GM04503 (cell line): ENCODE measurements around the gene FLII.

ENCODE experiments used
- DNase-seq: peaks from one replicate; pipeline ENCODE4 v3.0.0-alpha.2; 2012; ENCODE audit warnings: low read depth

FLII gene

DNA sequence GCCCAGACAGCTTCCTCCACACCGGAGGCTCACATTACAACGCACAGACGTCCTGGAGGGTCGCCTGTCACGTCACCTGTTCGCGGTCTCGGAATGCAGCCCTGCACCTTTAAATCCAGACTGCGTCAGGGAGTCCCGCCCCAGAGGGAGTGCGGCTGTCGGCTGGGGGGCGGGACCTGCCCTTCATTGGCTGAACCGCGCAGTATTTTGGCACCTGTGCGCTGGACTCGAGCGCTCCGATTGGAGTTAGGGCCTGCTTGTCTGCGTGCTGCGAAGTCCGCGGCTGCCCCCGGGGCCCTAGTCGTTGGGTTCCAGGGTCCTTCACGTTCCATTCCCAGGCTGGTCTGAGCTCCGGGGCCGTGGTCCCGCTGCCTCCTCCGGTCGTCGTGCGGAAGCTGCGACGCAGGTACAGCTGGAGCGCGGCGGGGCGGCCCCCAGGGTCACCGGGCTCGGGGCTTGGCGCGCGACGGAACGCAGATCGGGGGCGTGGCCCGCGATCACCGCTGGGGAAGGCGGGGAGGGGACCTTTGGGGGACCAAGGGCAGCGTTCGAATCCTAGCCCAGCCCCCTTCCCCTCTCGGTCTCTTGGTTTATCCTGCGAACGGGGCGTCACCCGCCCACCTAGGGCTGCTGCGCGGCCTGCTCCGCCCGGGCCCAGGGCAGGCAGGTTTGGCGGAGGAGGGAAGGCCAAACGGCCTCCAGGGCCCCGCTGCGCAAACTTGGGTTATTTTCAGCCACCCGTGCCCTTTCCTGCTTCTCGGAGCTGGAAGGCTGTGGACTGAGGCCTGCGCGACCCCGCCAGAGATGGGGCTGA lies 2.0 kb upstream of the FLII start, which contains the start of gene MIEF2:
Gene MIEF2 (plus strand): TSS at position 331 of the 814 bp plus-strand sequence. CDS start 2,059 bp downstream, outside the sequence.
- DNase-seq, result peak; percentile 65

DNA sequence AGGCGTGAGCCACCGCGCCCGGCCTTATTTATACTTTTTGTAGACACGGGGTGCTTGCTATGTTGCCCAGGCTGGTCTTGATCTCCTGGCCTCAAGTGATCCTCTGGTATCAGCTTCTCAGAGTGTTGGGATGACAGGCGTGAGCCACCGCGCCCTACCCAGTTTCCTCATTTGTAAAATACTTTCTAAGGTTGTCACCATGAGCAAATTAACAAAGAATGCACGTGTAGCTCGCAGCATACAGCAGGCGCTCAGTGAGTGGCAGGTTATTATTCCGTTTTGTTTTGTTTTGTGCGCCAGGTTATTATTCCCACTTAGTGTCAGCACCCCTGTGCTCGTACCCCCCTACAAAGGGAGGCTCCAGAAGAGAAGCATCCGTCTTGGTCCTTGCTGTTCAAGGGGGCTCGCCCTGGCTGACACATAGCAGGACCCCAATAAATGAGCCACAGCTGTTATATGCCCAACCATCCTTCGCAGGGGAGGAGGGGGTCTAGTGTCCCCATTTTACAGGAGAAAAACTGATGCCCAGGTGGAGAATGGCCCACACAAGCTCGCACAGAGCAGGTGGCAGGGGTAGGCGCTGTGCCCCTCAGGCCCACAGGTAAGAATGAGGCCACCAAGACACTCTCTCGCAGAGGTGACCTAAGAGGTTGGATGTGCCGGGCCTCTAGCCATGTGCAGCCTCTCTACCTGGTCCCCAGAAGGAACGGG lies 1.2 kb upstream of the FLII start:
- DNase-seq, result no peak

DNA sequence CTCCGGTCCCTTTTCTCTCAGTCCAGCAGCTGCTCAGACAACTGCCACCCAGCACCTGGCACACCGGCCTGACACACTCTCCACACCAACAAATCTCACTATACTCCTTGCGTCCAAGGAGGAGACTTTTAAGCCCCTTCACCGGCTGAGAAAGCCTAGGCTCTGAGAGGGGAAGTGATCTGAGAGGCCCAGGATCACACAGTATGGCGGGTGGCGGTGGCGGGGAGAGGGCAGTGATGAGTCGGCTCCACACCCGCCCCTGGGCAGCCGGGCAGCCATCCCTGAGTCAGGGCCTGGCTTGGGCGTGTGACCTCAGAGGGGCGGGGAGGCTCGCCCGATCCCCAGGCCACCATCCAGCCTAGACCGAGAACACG lies 569 bp downstream of the FLII start:
- DNase-seq, result peak; percentile 45

DNA sequence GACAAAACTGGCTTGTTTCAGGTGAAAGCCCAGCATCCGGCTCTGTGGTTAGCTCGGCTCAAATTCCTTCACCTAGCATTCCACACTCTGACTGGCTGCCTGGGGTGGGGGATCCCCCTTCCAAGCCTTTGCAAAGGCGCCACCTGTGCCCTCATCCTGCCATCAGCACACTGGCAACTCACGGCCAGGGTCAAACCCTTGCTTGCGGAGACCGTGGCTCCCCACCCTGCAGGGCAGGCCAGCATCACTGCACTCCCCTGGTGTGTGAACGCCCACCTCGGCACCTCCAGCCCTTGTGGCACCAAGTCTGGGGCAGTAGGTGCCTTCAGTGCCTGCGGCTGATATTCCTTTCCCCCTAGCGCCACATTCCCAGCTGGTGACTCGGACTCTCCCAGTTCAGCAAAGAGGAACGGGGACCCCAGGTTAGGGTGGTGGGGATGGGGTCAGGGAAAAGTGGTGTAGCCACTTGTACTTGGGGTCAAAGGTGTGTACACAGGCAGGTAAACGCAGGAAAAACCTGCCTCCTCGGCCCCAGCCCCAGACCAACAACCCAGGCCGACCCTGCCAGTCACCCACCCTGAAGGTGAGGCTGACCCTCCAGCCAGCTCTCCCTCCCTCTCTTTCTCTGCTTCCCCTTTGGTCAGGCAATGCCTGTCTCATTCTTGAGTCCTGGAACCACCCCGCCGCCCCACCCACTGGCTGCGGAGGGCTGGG lies 1.1 kb downstream of the FLII start:
- no peak for DNase-seq

DNA sequence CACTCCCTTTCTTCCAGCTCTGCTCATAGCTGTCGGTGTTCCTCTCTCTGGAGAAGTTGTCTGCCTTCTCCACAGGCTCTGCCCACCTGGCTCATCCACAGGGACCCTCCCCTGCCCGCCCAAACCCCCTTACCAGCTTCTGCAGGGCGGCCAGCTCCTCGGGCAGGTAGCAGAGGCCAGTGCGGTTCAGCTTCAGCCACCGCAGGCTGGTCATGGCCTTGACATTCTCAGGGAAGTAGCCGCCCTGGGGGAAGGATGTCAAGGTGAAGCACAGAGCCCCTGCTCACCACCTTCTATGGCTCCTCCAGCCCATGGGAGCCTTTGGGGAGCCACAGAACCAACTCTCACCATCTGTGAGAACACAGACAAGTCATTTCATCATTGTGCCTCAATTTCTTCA lies 1.8 kb downstream of the FLII start:
- no peak for DNase-seq

DNA sequence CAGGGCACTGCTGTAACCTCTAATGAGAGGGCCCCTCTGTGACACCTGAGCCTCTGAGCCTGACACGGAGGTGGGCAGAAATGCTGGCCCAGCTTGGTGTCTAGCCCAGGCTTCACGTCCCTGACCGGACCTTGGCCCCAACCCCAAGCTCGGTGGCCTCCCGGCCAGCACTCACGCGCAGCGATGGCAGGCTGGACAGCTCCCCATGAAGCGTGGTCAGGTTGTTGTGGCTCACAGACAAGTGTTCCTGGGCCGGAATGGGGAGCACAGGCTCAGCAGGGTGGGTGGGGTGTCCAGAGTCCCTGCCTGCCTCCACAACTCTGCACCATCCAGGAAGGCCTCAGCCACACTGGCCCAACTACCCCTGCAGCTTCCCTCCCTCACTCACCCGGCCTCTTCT lies 2.2 kb downstream of the FLII start:
- DNase-seq, result no peak

DNA sequence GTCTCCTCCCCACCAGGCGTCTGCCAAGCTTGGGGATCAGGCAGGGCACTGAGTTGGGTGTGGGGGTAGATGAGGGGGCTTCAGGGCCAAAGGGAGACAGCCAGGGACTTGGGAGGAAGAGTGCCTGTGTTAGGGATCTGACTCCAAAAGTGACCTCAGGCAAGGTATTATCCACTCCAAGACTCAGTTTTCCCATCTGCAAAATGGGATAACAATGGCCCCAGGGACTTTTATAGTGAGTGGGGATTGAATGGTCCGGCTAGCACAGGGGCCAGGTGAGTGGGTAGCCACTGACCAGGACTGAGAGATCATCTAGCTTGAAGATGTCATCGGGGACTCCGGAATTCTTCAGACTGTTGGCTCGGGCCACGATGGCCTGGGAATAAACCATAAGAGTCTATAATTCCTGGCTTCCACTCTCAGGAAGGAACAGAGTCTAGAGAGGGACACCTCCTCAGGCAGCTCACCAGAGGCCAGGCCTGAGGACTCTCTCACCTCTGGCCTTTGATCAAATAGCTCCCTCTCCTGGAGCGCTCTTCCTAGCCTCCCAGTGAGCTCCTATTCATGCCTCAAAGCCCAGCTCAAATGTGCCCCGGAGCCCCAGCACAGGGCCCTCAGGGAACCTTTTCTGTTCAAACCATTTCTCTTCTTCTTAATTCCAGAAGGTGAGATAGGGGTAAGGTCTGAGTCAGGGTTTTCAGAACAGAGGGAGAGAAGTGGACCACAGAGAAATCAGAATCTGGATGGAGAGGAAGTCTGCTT lies 3.5 kb downstream of the FLII start:
- no peak for DNase-seq

DNA sequence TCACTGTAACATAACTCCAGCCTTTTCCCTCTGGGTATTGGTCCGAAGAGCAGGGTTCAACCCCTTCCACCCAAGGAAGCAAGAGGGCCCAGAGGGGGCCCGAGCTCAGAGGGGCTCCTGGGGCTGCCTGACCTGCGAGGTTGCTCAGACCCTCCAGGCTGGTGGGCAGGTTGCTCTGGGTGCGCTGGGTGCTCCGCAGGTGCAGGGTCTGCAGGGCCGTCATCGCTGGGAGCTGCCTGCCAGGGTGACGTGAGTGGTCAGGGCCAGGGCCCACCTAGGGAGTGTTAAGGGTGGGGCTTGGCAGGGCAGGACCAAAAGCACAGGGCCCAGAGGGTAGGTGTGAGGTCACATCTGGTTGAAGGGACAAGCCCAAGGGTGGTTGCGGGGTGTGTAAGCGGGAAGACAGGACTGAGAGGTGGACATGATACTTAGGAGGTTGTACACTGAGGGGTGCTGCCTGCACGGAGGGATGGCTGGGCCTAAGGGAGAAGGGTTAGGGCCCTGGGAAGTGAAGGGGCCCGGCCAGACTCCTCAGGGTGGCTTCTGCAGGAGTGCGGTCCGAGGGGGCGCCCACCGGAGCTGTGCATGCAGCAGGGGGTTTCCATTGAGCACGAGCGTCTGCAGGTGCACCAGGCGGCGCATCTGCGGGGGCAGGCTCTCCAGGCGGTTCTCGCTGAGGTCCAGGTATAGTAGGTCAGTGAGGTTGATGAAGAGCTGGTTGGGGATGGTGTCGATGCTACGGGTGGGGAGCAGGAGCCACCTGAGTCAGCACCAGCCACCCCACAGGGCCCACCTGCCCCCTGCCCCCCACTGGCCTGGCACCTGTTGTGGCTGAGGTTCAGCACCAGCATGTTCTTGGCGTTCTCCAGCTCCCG lies 4.4 kb downstream of the FLII start:
- no peak for DNase-seq

DNA sequence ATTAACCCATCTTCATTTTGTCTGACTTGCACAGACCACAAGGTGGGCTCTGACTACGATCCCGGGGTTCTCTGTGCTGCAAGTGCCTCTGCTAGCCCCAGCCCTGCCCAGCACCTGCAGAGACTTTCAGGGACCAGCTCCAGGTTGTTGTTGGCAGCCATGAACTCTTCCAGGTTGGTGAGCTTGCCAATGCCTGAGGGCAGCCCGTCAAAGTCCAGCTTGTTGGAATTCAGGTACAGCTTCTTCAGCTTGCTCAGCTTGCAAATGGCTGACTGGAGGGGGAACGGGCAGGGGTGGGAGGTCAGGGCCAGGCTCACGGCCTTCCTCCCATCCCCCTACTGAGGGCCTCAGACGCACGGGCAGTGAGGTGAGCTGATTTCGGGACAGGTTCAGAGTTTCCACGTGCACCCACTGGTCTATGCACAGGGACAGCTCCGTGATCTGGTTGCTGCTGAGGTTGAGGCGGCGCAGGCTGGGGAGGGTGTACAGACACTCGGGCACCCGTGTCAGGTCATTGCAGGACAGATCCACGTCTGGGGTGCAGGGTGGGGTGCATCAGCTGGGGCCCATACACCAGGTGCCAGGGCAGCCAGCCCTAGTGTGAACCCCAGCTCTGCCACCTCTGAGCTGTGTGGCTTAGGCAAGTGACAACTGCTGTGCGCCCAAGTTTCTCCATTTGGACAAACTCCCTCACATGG lies 5.2 kb downstream of the FLII start:
- no peak for DNase-seq

DNA sequence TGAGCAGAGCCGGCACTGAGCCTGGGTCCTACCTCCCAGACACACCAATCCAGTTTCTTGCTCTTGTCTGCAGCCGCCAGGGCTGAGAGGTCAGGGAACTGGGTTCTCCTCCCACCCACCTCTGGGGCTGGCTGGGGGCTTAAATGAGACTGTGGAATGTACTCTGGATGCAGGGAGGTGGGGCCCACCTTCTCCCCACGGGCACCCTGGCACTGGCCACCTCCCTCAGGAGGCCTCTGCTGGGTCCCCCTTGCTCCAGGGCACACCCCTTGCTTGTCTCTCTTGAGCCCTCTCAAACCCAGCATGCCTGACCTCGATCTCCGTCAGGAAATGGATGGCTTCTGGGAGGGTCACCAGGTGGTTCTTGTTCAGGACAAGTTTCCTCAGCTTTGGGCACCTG lies 6.4 kb downstream of the FLII start:
- DNase-seq, result no peak

DNA sequence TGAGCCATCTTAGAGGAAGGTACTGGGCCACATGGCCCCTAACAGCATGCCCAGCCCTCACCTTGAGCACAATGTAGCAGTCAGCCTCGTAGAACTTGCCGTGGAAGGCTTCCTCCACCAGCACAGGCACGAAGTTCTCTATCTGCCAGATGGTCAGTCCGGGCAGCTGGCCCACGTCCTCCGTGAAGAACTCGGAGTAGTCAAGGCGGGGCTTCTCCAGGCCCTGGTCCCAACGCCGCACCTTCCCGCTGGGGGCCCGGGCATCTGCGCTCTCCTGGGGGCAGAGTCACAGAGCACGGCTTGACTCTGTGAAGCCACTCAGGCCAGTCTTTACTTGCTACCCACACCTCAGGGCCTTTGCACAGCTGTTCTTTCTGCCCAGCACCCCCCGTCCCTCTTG lies 7.3 kb downstream of the FLII start:
- DNase-seq, result no peak

DNA sequence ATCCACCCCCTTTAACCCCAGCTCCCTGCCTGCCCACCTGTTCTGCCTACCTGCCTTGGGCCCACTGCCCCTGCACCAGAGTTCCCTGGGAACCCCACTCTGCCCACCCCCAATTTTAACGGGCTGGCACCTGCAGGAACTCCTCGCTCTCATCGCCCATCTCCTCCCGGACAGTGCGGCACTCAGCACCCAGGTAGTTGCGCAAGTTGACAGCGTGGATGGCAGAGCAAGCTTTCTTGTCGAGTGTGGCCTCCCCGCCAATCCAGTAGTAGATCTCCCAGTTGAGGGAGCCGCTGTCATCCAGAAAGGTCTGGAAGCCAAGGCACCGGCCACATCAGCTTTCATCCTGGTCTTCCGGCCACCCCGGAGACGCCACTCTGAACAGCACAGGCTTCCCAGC lies 7.8 kb downstream of the FLII start:
- DNase-seq, result no peak

DNA sequence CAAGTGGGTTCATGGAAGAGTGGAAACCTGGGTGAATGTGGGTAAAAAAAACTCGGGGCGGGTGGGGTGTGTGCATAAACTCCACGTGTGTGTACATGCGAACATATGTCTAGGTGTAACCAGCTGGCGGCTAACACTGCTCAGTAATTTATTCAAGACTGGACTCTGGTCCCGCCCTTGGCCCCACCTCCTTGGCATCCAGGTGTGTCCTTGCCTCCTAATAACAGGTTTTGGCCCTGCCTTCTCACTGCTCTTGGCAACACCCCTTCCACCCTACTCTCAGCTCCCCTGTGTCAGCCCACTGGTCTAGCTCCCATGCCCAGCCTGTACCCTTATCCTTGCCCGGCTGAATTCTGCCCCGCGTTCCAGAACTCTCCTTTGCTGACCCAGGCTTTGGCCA lies 8.3 kb downstream of the FLII start:
- no peak for DNase-seq

DNA sequence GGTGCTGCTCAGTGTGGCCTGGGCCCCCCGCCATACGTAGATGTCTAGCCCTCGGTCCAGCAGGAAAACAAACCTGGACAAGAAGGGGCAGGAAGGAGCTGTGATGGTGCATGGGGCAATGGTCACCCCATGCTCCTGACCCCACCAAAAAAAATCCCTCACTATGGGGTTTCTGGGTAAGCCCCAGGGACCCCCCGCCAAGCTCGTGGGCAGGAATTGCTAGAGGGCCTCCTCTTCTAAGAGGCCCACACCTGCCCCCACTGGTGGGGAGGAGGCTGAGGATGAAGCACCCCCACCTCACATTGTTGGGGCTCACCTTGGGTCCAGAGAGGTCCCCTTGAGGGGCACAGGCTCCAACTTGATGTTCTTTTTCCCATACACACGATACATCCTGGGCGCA lies 9.7 kb downstream of the FLII start:
- DNase-seq, result no peak

DNA sequence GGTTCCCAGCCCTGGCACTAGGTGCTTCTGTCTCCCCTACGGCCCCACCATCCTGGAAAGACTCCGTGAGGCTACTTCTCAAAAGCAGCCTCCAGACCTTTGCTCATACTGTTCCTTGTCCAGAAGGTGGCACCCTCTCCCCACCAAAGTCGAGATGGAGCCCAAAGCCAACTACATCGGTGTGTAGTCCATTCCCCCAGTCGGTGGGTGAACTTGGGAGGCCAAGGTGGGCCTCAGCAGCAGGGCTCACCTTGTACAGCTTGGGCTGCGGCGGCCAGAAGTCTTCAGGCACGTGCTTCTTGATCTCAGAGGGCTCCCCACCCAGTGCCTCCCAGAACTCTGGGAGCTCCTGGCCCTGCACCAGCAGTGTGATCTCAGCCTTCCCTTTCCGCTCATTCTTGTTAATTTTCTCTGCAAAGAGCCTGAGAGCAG lies 10.2 kb downstream of the FLII start:
- DNase-seq, result no peak

DNA sequence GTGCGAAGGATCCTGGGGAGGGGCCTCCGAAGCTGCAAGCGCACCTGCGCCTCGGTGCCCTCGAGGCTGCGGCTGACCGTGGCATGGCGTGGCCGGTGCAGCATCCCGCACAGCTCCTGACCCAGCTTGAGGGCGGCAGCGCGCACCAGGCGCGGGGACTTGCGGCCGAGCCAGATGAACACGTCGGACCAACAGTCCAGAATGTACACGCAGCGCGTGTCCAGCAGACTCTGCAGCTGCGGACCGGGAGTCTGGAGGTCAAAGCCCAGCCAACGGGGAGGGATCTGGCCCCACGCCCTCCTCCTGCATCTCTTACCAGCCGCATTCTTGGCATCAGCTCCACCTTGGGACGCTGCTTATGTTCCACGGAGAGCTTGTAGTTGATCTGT lies 10.9 kb downstream of the FLII start:
- DNase-seq, result no peak

DNA sequence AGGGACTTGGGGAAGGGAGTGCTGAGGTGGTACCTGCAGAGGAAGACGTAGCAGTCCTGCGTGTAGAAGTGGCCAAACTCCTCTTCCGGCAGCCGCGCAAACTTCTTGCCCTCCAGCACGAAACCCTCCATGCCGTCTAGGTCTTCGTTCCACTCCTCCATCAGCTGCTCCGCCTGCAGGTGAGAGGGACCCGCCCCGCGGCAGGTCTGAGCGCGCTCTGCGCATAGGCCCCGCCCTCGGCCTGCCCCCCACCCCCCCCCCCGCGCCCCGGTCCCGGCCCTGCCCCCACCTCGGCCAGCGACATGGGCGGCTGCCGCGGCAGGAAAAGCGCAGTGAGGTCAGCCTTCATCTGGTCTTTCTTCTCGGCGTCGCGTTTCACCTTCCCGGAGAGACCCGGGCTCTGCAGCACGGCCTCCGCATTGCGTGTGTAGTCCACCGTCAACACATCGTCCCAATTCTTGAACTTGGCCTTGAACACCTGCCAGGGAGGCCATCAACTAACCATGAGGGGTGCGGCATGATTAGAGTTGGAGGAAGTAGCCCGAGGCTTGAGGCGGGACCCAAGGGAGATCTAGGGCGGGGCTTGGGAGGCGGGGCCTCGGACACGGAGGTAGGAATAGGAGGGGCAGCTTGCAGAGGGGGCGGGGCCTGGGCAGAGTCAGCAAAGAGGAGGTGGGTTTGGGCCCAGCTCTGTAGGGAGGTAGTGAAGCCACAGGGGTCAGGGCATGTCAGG lies 11.5 kb downstream of the FLII start:
- no peak for DNase-seq

DNA sequence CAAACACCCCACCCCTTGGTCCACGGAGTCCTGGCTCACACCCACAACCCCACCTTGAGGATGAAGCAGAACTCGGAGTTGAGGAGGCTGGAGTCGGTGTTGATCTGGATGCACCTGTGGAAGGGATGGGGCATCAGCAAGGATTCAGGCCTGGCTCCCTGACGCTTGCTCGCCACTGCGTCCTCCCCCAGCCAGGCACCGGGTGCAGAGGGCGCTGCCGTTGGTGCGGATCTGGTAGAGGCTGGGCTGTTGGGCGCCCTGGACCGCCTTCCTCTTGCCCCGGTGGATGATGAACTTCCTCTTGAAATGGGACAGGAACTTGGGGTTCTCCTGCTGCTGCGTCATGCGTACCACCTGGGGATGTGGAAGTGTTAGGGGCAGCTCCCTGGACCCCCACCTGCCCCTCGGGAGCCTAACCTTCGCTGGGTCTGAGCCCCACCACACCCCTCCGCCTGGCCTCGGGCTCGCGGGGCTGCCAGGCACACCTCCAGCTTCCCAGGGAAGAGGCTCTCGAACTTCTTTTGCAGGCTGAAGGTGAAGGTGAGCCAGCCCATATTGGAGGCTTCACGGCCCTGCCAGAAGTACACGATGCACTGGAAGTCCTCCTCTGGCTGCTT lies 12.3 kb downstream of the FLII start:
- DNase-seq, result no peak

DNA sequence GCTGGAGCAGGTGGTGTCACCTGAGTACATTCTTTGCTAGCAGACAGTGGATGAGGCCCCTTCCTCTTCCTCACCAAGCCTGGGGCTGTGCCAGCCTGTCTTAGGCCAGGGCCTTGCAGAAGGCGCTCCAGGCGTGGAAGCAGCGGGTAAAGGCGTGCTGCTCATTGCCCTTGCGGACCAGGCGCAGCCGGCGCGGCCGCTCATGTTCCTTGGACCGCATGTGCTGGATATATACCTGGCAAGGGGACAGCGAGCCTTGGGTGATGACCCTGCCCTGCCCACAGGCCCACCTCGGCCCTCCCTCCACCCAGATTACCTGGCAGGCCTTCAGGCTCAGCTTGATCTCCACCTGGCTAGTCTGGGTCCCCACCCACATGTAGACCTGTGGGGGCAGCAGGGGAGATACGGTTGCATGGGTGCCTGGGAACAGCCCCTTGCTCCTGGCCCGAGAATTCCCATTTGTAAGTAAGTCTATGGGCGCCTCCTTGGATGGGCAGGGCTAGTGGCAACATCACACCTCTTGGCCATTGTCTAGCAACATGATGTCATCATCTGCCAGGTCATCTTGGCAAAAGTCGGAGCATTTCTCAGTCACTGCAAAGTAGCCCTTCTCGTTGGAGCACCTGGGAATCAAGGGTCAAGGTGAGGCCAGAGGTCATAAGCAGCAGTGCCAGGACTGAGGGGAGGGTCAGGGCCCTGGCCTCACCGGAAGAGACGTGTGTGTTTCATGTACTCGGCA lies 13.3 kb downstream of the FLII start:
- no peak for DNase-seq
